Fibroblast of skin of left quadriceps (primary cell): ENCODE measurements around the gene TADA2A.
A peak's percentile ranks its signal among the peaks of the same experiment; 100 is the strongest.

ENCODE experiments used
- DNase-seq, 2 experiments: peaks; one replicate each; pipeline ENCODE4 v3.0.0-alpha.2; 2013; ENCODE audit warnings: low read depth in 2 of 2

Gene TADA2A

GRCh38 chr17:37406635-37407461, at the start of gene TADA2A, which contains the start of gene ACACA:
TSS of gene TADA2A (plus strand) at chr17:37406886. CDS start at chr17:37411366, 4,480 bp downstream.
TSS of gene ACACA (minus strand) at chr17:37406836. CDS start at chr17:37406299, 537 bp downstream.
- DNase-seq, result peak in 1 of 2 experiments; percentile 24

GRCh38 chr17:37358098-37358829, 48.4 kb upstream of the TADA2A start:
- DNase-seq, result peak in 1 of 2 experiments; percentile 14

- peak; percentile 58 to 61 for DNase-seq
Observed at GRCh38 chr17:37358830-37359681, 47.6 kb upstream of the TADA2A start.

GRCh38 chr17:37359682-37360188, 47.0 kb upstream of the TADA2A start:
- no peak for DNase-seq

GRCh38 chr17:37360632-37361031, 46.1 kb upstream of the TADA2A start:
- DNase-seq, result no peak

- no peak for DNase-seq
Observed at GRCh38 chr17:37361543-37361942, 45.1 kb upstream of the TADA2A start.

GRCh38 chr17:37365589-37365988, 41.1 kb upstream of the TADA2A start:
- DNase-seq, result no peak

GRCh38 chr17:37368577-37368976, 38.1 kb upstream of the TADA2A start:
- DNase-seq, result no peak

- peak; percentile 59 to 63 for DNase-seq
Observed at GRCh38 chr17:37373530-37374159, 33.0 kb upstream of the TADA2A start.

- DNase-seq, result no peak
Observed at GRCh38 chr17:37375706-37376105, 31.0 kb upstream of the TADA2A start, which contains the start of gene C17orf78. TSS of gene C17orf78 (plus strand) at chr17:37375985. CDS start at chr17:37376093, 108 bp downstream.

- no peak for DNase-seq
Observed at GRCh38 chr17:37382056-37382455, 24.6 kb upstream of the TADA2A start.

- no peak for DNase-seq
Observed at GRCh38 chr17:37384560-37385149, 22.0 kb upstream of the TADA2A start.

- DNase-seq, result no peak
Observed at GRCh38 chr17:37385474-37385990, 21.2 kb upstream of the TADA2A start.

- no peak for DNase-seq
Observed at GRCh38 chr17:37386462-37386861, 20.2 kb upstream of the TADA2A start.

- DNase-seq, result peak in 1 of 2 experiments; percentile 5
Observed at GRCh38 chr17:37388266-37388665, 18.4 kb upstream of the TADA2A start.

GRCh38 chr17:37389160-37389559, 17.5 kb upstream of the TADA2A start:
- no peak for DNase-seq

GRCh38 chr17:37391146-37391545, 15.5 kb upstream of the TADA2A start:
- DNase-seq, result no peak

GRCh38 chr17:37392024-37392590, 14.6 kb upstream of the TADA2A start:
- peak; percentile 38 to 44 for DNase-seq

- no peak for DNase-seq
Observed at GRCh38 chr17:37393352-37393751, 13.3 kb upstream of the TADA2A start.

GRCh38 chr17:37399265-37399803, 7.4 kb upstream of the TADA2A start:
- DNase-seq, result no peak
